HepG2 (cell line): ENCODE results near the gene HSD11B2. TPM values are rescaled to one million over a fixed set of nuclear protein-coding genes. Genes with fewer than 3 reads are reported as not detected.

ENCODE experiments used
- ATAC-seq: fragments of 200-7000 bp; cut with Tn5 transposase; 3 replicates; pipeline ENCODE4 v1.9.1; 2020; ENCODE audit warnings: mild to moderate bottlenecking, moderate library complexity
- BruUV-seq: library from RNA; stranded (reverse); fragments of 400-500 nt; replicated peaks from 2 replicates; lab custom pipeline; 2021; lab: Mats Ljungman, UMichigan
- CTCF ChIA-PET: fragments of 300-600 bp; formaldehyde crosslinking; extraction: SDS; loops from one replicate; lab custom pipeline; 2021; ENCODE audit warnings: low total read pairs, inconsistent platforms, low intra/inter-chr PET ratio; lab: Yijun Ruan, JAX
- POLR2A ChIA-PET: fragments of 350-600 bp; sonication (Branson Sonifier 250); formaldehyde crosslinking; loops from one replicate; lab custom pipeline; 2020; ENCODE audit warnings: antibody characterized with exemption, inconsistent platforms; lab: Yijun Ruan, JAX
- DNase-seq: peaks from one replicate; pipeline ENCODE4 v3.0.0-alpha.2; 2015; ENCODE audit warnings: low spot score
- FAIRE-seq: peaks from 3 replicates; lab custom pipeline; 2011; peaks lifted over from hg19 to GRCh38; lab: Jason Lieb, UNC
- H2AFZ ChIP-seq: one replicate; pipeline ENCODE4 v1.6.1; 2011; ENCODE audit warnings: low read length, inconsistent platforms
- H3K27ac ChIP-seq: fragments of 300-600 bp; 3 replicates; pipeline ENCODE4 v1.8.0; 2011; ENCODE audit warnings: mixed run types, mild to moderate bottlenecking, mixed read lengths, low read length, inconsistent platforms; ENCODE audit not compliant: insufficient read depth; ENCODE audit errors: extremely low read length
- H3K27me3 ChIP-seq, 2 experiments: fragments of 200-600 bp in 1 of 2; 2 replicates in 1 of 2; 3 replicates in 1 of 2; pipeline versions ENCODE4 v1.6.0 to v1.8.0; 2011; ENCODE audit warnings: low read length in 2 of 2, mild to moderate bottlenecking in 2 of 2, moderate library complexity in 2 of 2, inconsistent platforms in 1 of 2; ENCODE audit not compliant: insufficient read depth in 2 of 2, control insufficient read depth in 1 of 2
- H3K36me3 ChIP-seq, 2 experiments: fragments of 200-600 bp in 1 of 2; replicated peaks in 1 of 2; 2 replicates in 1 of 2; 3 replicates in 1 of 2; pipeline versions ENCODE4 v1.5.1 to v1.8.0; 2011; ENCODE audit warnings: low read length in 2 of 2, inconsistent platforms in 1 of 2; ENCODE audit not compliant: insufficient read depth in 2 of 2, control insufficient read depth in 1 of 2
- H3K4me1 ChIP-seq: 2 replicates; pipeline ENCODE4 v1.5.1; 2012; ENCODE audit warnings: low read length, inconsistent platforms; ENCODE audit not compliant: insufficient read depth
- H3K4me2 ChIP-seq: 2 replicates; pipeline ENCODE4 v1.6.0; 2011; ENCODE audit warnings: low read depth, low read length, inconsistent platforms
- H3K4me3 ChIP-seq, 3 experiments: fragments of 200-600 bp in 1 of 3; sonication (generic), shearing (Covaris generic) in 1 of 3; replicated peaks in 1 of 3; 2 replicates each; pipeline ENCODE4 v1.5.1; 2011 to 2016; ENCODE audit warnings: low read length in 3 of 3, inconsistent platforms in 2 of 3, low read depth in 2 of 3, mild to moderate bottlenecking in 2 of 3, control low read depth in 1 of 3, mixed read lengths in 1 of 3; ENCODE audit not compliant: insufficient read depth in 1 of 3
- H3K79me2 ChIP-seq: one replicate; pipeline ENCODE4 v1.6.1; 2011; ENCODE audit warnings: low read length, inconsistent platforms; ENCODE audit not compliant: insufficient read depth
- H3K9ac ChIP-seq: 2 replicates; pipeline ENCODE4 v1.6.0; 2011; ENCODE audit warnings: mild to moderate bottlenecking, low read depth, low read length, inconsistent platforms; ENCODE audit not compliant: insufficient read depth
- H3K9me3 ChIP-seq: 2 replicates; pipeline ENCODE4 v1.5.1; 2012; ENCODE audit warnings: mild to moderate bottlenecking, low read length
- H4K20me1 ChIP-seq: 2 replicates; pipeline ENCODE4 v1.6.0; 2011; ENCODE audit warnings: inconsistent platforms, mild to moderate bottlenecking, low read length, moderate library complexity; ENCODE audit not compliant: insufficient read depth
- E2F1 ChIP-seq: sonication (generic); formaldehyde crosslinking; IDR thresholded peaks from 2 replicates; pipeline ENCODE4 v1.5.0; 2020; ENCODE audit warnings: missing genetic modification reagents
- GTF3A ChIP-seq: sonication (generic); formaldehyde crosslinking; conservative IDR thresholded peaks from 2 replicates; pipeline ENCODE4 v1.4.0; 2020; ENCODE audit warnings: mild to moderate bottlenecking, missing genetic modification reagents
- HNRNPK ChIP-seq: fragments of 200-400 bp; formaldehyde crosslinking; IDR thresholded peaks from 2 replicates; pipeline ENCODE4 v1.6.1; 2018; ENCODE audit warnings: low read length, low read depth, moderate library complexity, mild to moderate bottlenecking; ENCODE audit not compliant: poor library complexity, severe bottlenecking
- SALL2 ChIP-seq: sonication (generic); formaldehyde crosslinking; IDR thresholded peaks from 2 replicates; pipeline ENCODE4 v1.8.1; 2023; ENCODE audit warnings: mild to moderate bottlenecking, missing genetic modification reagents, inconsistent platforms
- SRSF4 ChIP-seq: fragments of 200-400 bp; formaldehyde crosslinking; IDR thresholded peaks from one replicate; pipeline ENCODE4 v1.6.1; 2018; ENCODE audit warnings: mild to moderate bottlenecking, low read depth, low read length, moderate library complexity; ENCODE audit not compliant: poor library complexity, severe bottlenecking
- TOE1 ChIP-seq: sonication (generic); formaldehyde crosslinking; IDR thresholded peaks from 2 replicates; pipeline ENCODE4 v1.4.0; 2020; ENCODE audit warnings: mild to moderate bottlenecking, missing genetic modification reagents
- WIZ ChIP-seq: sonication (generic); formaldehyde crosslinking; IDR thresholded peaks from 2 replicates; pipeline ENCODE4 v1.5.1; 2020; ENCODE audit warnings: mild to moderate bottlenecking, missing genetic modification reagents
- ZMAT3 ChIP-seq: sonication (generic); formaldehyde crosslinking; conservative IDR thresholded peaks from 2 replicates; pipeline ENCODE4 v1.7.0; 2021; ENCODE audit warnings: missing genetic modification reagents
- ZNF407 ChIP-seq: sonication (generic); formaldehyde crosslinking; IDR thresholded peaks from one replicate; pipeline ENCODE4 v1.5.1; 2020; ENCODE audit warnings: mild to moderate bottlenecking, missing genetic modification reagents; ENCODE audit errors: not compliant biosample characterization
- ZNF543 ChIP-seq: sonication (generic); formaldehyde crosslinking; IDR thresholded peaks from 2 replicates; pipeline ENCODE4 v1.4.0; 2020; ENCODE audit warnings: mild to moderate bottlenecking, missing genetic modification reagents
- ZNF761 ChIP-seq: sonication (generic); formaldehyde crosslinking; conservative IDR thresholded peaks from 2 replicates; pipeline ENCODE4 v1.4.0; 2020; ENCODE audit warnings: mild to moderate bottlenecking, missing genetic modification reagents
- ZNF768 ChIP-seq: sonication (generic); formaldehyde crosslinking; IDR thresholded peaks from 2 replicates; pipeline ENCODE4 v1.4.0; 2020; ENCODE audit warnings: missing genetic modification reagents
- WGBS: methylation state at CpG from one replicate; pipeline ENCODE4 v1.1.6; 2017; ENCODE audit warnings: low lambda C conversion rate; 5-methylcytosine and 5-hydroxymethylcytosine counted together
- in situ Hi-C: cut with HindIII; loops from 2 replicates; pipeline ENCODE4 v1.10.0; 2017; ENCODE audit warnings: low pct_unique_long_range_greater_than_20kb; ENCODE audit not compliant: extremely low pct_ligation_motif_present
- intact Hi-C: fragments of 100-400 bp; cut with micrococcal nuclease; formaldehyde crosslinking; loops from one replicate; pipeline ENCODE4 v1.10.0; 2022; ENCODE audit not compliant: unreplicated experiment
- polyA plus RNA-seq, 8 experiments: library from polyadenylated mRNA; depleted of rRNA in 3 of 8; stranded (reverse) in 7 of 8; unstranded in 1 of 8; fragments of >200 nt; fragmentation: Illumina TruSeq in 4 of 8; extraction: Trizol in 4 of 8; gene quantifications; 2 replicates each; pipeline versions ENCODE4 v1.2.1 to v1.2.3, GENCODE V29; 2011 to 2016; ENCODE audit warnings: low read depth in 4 of 8, missing spikeins in 1 of 8, mixed read lengths in 1 of 8; ENCODE audit not compliant: insufficient read depth in 1 of 8
- total RNA-seq, 5 experiments: library from RNA; depleted of rRNA; stranded (reverse); fragments of >200 nt; fragmentation: Illumina TruSeq; extraction: Trizol; gene quantifications; 2 replicates each; pipeline ENCODE4 v1.2.3, GENCODE V29; 2016; ENCODE audit warnings: low read depth in 1 of 5

The HSD11B2 gene
- total and polyA plus RNA-seq, 2 of the 13 experiments (the other 11 are each of a cell fraction or from before 2014, with no cell fraction given): 8.9 to 13.6 TPM

- Histone ChIP-seq H3K27me3 (no peaks in the 10 kb centered on the region), H3K4me1 (peaks cover 57% of the 10 kb centered on the region), H3K36me3 (peaks cover 8 to 14% of the 10 kb centered on the region in 2 experiments; a peak in 3 of 5 replicates), H4K20me1 (no peaks in the 10 kb centered on the region), H3K4me2 (no peak overlapping the region), H2AFZ (no peak overlapping the region), H3K4me3 (no peak overlapping the region), H3K9me3 (no peaks in the 10 kb centered on the region), H3K79me2 (no peaks in the 10 kb centered on the region), H3K27ac (peak overlapping the region; percentile 88), H3K9ac (no peak overlapping the region; the same call in 1 of the 2 replicates)
- CTCF ChIA-PET: interaction anchor here (3.1 kb wide), 1 partner anchor 21 kb away, joined by 9 read pairs; no protein-coding TSS in a partner anchor
- no peak for FAIRE-seq
- POLR2A ChIA-PET: interaction anchor here (1.3 to 6.7 kb wide), 4 partner anchors 13 to 198 kb away, joined by 7 to 182 read pairs (median 27); partner anchors contain the start of genes ATP6V0D1, FHOD1 and HSD11B2
- BruUV-seq: no TSS peak
- DNase-seq: no peak
- intact Hi-C loops (no loop called here), in situ Hi-C loops (no loop called here)
- 99% methylated on average over 7 of the region's 7 CpGs for WGBS
- no peak for ATAC-seq
- TF ChIP-seq WIZ (CRISPR knock-in tag) (no peak), ZNF543 (no peak), SALL2 (no peak), ZNF407 (CRISPR knock-in tag) (peak; percentile 5), SRSF4 (no peak), GTF3A (CRISPR knock-in tag) (no peak), E2F1 (no peak), HNRNPK (no peak), ZMAT3 (no peak), ZNF768 (CRISPR knock-in tag) (no peak), ZNF761 (CRISPR knock-in tag) (0 out of 2 replicates have a peak, but pooled peaks have one; percentile 4), TOE1 (CRISPR knock-in tag) (no peak)
Observed at GRCh38 chr16:67445126-67445426, 14.2 kb downstream of the HSD11B2 start.
